KMS-11 (cell line): ENCODE data around the gene CABLES1.

Experiments used
- H2AFZ ChIP-seq: fragments of 200-600 bp; sonication (generic); 2 replicates; pipeline ENCODE4 v1.6.1; 2016; ENCODE audit warnings: antibody characterized with exemption, mixed run types, low read depth
- H3K27ac ChIP-seq: fragments of 200-600 bp; sonication (generic); 2 replicates; pipeline ENCODE4 v1.6.1; 2016; ENCODE audit warnings: mild to moderate bottlenecking, mixed run types
- H3K27me3 ChIP-seq: fragments of 200-600 bp; sonication (generic); 2 replicates; pipeline ENCODE4 v1.6.1; 2017; ENCODE audit warnings: mild to moderate bottlenecking, low read depth, mixed run types, moderate library complexity; ENCODE audit not compliant: insufficient read depth
- H3K36me3 ChIP-seq: fragments of 200-600 bp; sonication (generic); 2 replicates; pipeline ENCODE4 v1.6.1; 2017; ENCODE audit warnings: mild to moderate bottlenecking, mixed run types; ENCODE audit not compliant: insufficient read depth
- H3K4me1 ChIP-seq: fragments of 200-600 bp; sonication (generic); 2 replicates; pipeline ENCODE4 v1.6.1; 2016; ENCODE audit warnings: mild to moderate bottlenecking, low read depth, mixed run types; ENCODE audit not compliant: poor library complexity, severe bottlenecking
- H3K4me2 ChIP-seq: fragments of 200-600 bp; sonication (generic); 2 replicates; pipeline ENCODE4 v1.7.0; 2016; ENCODE audit warnings: mild to moderate bottlenecking, mixed run types
- H3K4me3 ChIP-seq: fragments of 200-600 bp; sonication (generic); IDR thresholded peaks from 2 replicates; pipeline ENCODE4 v1.6.1; 2017; ENCODE audit warnings: low read depth, low read length, mixed read lengths; ENCODE audit not compliant: insufficient read depth
- H3K79me2 ChIP-seq: fragments of 200-600 bp; sonication (generic); 2 replicates; pipeline ENCODE4 v1.6.1; 2016; ENCODE audit warnings: low read depth, mixed run types; ENCODE audit not compliant: insufficient read depth
- H3K9ac ChIP-seq: fragments of 200-600 bp; sonication (generic); 2 replicates; pipeline ENCODE4 v1.6.1; 2016; ENCODE audit warnings: mild to moderate bottlenecking, mixed run types
- H4K20me1 ChIP-seq: fragments of 200-600 bp; sonication (generic); 2 replicates; pipeline ENCODE4 v1.6.1; 2016; ENCODE audit warnings: mild to moderate bottlenecking, mixed run types; ENCODE audit not compliant: insufficient read depth
- TF ChIP-seq, protein P1 (sequence below): fragments of 200-600 bp; sonication (generic); conservative IDR thresholded peaks from 2 replicates; pipeline ENCODE4 v1.6.1; 2017; ENCODE audit warnings: low read depth, mild to moderate bottlenecking, antibody characterized with exemption, low read length, moderate library complexity, mixed read lengths

Gene CABLES1

GRCh38 chr18:23235336-23235735 is 100.1 kb downstream of the CABLES1 start:
- peaks cover 100% of the 10 kb centered on the region for H3K4me1 ChIP-seq
- no peak overlapping the region; the same call in 1 of the 2 replicates for H3K4me2 ChIP-seq

GRCh38 chr18:23235860-23236259 is 100.6 kb downstream of the CABLES1 start:
- Histone ChIP-seq H2AFZ (no peak overlapping the region), H3K27ac (peak overlapping the region; percentile 89; the same call in 1 of the 2 replicates), H3K4me1 (peaks cover 100% of the 10 kb centered on the region), H3K9ac (no peak overlapping the region), H3K4me2 (peak overlapping the region; percentile 75; the same call in 1 of the 2 replicates), H3K79me2 (peaks cover 37% of the 10 kb centered on the region), H3K36me3 (peaks cover 31% of the 10 kb centered on the region; the same call in 1 of the 2 replicates), H3K4me3 (no peak overlapping the region), H3K27me3 (no peaks in the 10 kb centered on the region), H4K20me1 (no peaks in the 10 kb centered on the region)
- TF ChIP-seq, protein P1, sequence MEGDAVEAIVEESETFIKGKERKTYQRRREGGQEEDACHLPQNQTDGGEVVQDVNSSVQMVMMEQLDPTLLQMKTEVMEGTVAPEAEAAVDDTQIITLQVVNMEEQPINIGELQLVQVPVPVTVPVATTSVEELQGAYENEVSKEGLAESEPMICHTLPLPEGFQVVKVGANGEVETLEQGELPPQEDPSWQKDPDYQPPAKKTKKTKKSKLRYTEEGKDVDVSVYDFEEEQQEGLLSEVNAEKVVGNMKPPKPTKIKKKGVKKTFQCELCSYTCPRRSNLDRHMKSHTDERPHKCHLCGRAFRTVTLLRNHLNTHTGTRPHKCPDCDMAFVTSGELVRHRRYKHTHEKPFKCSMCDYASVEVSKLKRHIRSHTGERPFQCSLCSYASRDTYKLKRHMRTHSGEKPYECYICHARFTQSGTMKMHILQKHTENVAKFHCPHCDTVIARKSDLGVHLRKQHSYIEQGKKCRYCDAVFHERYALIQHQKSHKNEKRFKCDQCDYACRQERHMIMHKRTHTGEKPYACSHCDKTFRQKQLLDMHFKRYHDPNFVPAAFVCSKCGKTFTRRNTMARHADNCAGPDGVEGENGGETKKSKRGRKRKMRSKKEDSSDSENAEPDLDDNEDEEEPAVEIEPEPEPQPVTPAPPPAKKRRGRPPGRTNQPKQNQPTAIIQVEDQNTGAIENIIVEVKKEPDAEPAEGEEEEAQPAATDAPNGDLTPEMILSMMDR: no peak

More at GRCh38 chr18:23235336-23235735, 100.1 kb downstream of the CABLES1 start:
- Histone ChIP-seq H4K20me1 (no peaks in the 10 kb centered on the region), H3K9ac (no peak overlapping the region), H3K4me3 (no peak overlapping the region), H3K79me2 (peaks cover 37% of the 10 kb centered on the region), H3K27me3 (no peaks in the 10 kb centered on the region), H2AFZ (no peak overlapping the region), H3K27ac (peak overlapping the region; percentile 89; the same call in 1 of the 2 replicates), H3K36me3 (peaks cover 31% of the 10 kb centered on the region; the same call in 1 of the 2 replicates)
- TF ChIP-seq, protein P1: no peak

GRCh38 chr18:23236876-23237468 is 101.7 kb downstream of the CABLES1 start:
- no peak overlapping the region for H3K9ac ChIP-seq
- peaks cover 37% of the 10 kb centered on the region for H3K79me2 ChIP-seq
- no peaks in the 10 kb centered on the region for H4K20me1 ChIP-seq
- peak overlapping the region; percentile 75; the same call in 1 of the 2 replicates for H3K4me2 ChIP-seq
- no peak overlapping the region for H3K4me3 ChIP-seq
- peaks cover 31% of the 10 kb centered on the region; the same call in 1 of the 2 replicates for H3K36me3 ChIP-seq
- H3K27ac ChIP-seq: peak overlapping the region; percentile 89; the same call in 1 of the 2 replicates
- TF ChIP-seq, protein P1: no peak
- H3K27me3 ChIP-seq: no peaks in the 10 kb centered on the region
- H3K4me1 ChIP-seq: peaks cover 100% of the 10 kb centered on the region
- H2AFZ ChIP-seq: no peak overlapping the region

- peaks cover 38% of the 10 kb centered on the region for H3K79me2 ChIP-seq
- peak overlapping the region; percentile 75; the same call in 1 of the 2 replicates for H3K4me2 ChIP-seq
- TF ChIP-seq, protein P1: no peak
- no peaks in the 10 kb centered on the region for H3K27me3 ChIP-seq
- peaks cover 97% of the 10 kb centered on the region for H3K4me1 ChIP-seq
- peaks cover 31% of the 10 kb centered on the region; the same call in 1 of the 2 replicates for H3K36me3 ChIP-seq
- no peaks in the 10 kb centered on the region for H4K20me1 ChIP-seq
- H3K4me3 ChIP-seq: no peak overlapping the region
- H2AFZ ChIP-seq: no peak overlapping the region
- peak overlapping the region; percentile 89; the same call in 1 of the 2 replicates for H3K27ac ChIP-seq
- no peak overlapping the region for H3K9ac ChIP-seq
These were observed 102.4 kb downstream of the CABLES1 start for GRCh38 chr18:23237524-23238151.
